GM23338 (cell line): Measurements from ENCODE around the gene KIFC1. TPM values are rescaled to one million over a fixed set of nuclear protein-coding genes. Genes with fewer than 3 reads are reported as not detected.

Experiments used
- ATAC-seq: fragments of 200-7000 bp; cut with Tn5 transposase; 3 replicates; pipeline ENCODE4 v1.9.1; 2020
- DNase-seq: peaks from one replicate; pipeline ENCODE4 v3.0.0-alpha.2; 2015; ENCODE audit warnings: low spot score
- H2AFZ ChIP-seq: fragments of 200-600 bp; sonication (generic); 2 replicates; pipeline ENCODE4 v1.8.0; 2016; ENCODE audit warnings: antibody characterized with exemption, mild to moderate bottlenecking, moderate library complexity
- H3F3A ChIP-seq: fragments of 200-600 bp; sonication (generic); replicated peaks from 2 replicates; pipeline ENCODE4 v1.8.0; 2017; ENCODE audit warnings: antibody characterized with exemption, mixed run types, low read depth
- H3K27ac ChIP-seq: fragments of 200-600 bp; sonication (generic); 2 replicates; pipeline ENCODE4 v1.6.1; 2016; ENCODE audit warnings: low read depth
- H3K27me3 ChIP-seq: fragments of 200-600 bp; sonication (generic); 2 replicates; pipeline ENCODE4 v1.8.0; 2016; ENCODE audit warnings: mild to moderate bottlenecking, mixed run types, moderate library complexity; ENCODE audit not compliant: insufficient read depth
- H3K36me3 ChIP-seq: fragments of 200-600 bp; sonication (generic); 2 replicates; pipeline ENCODE4 v1.8.0; 2016; ENCODE audit warnings: mild to moderate bottlenecking; ENCODE audit not compliant: insufficient read depth
- H3K4me1 ChIP-seq: fragments of 200-600 bp; sonication (generic); 2 replicates; pipeline ENCODE4 v1.8.0; 2016; ENCODE audit warnings: mild to moderate bottlenecking, moderate library complexity; ENCODE audit not compliant: insufficient read depth
- H3K4me2 ChIP-seq: fragments of 200-600 bp; sonication (generic); 2 replicates; pipeline ENCODE4 v1.7.1; 2017; ENCODE audit warnings: mixed run types
- H3K4me3 ChIP-seq: fragments of 200-600 bp; sonication (generic); 2 replicates; pipeline ENCODE4 v1.6.1; 2016; ENCODE audit warnings: mixed run types
- H3K79me2 ChIP-seq: fragments of 200-600 bp; sonication (generic); replicated peaks from 2 replicates; pipeline ENCODE4 v1.8.0; 2017; ENCODE audit warnings: mild to moderate bottlenecking; ENCODE audit not compliant: insufficient read depth
- H3K9me2 ChIP-seq: fragments of 200-600 bp; sonication (generic); 2 replicates; pipeline ENCODE4 v1.8.0; 2017; ENCODE audit not compliant: insufficient read depth
- H4K20me1 ChIP-seq: fragments of 200-600 bp; sonication (generic); replicated peaks from 2 replicates; pipeline ENCODE4 v1.8.0; 2017; ENCODE audit warnings: mild to moderate bottlenecking; ENCODE audit not compliant: insufficient read depth
- H3K27ac Mint-ChIP-seq: 2 replicates; pipeline ENCODE4 v1.8.0; 2020; ENCODE audit warnings: inconsistent platforms, mild to moderate bottlenecking, moderate library complexity, mixed read lengths
- H3K27me3 Mint-ChIP-seq: 3 replicates; pipeline ENCODE4 v1.8.0; 2022; ENCODE audit warnings: low read depth, mild to moderate bottlenecking, moderate library complexity, mixed read lengths, inconsistent platforms; ENCODE audit not compliant: insufficient read depth, poor library complexity
- H3K36me3 Mint-ChIP-seq: 3 replicates; pipeline ENCODE4 v1.8.0; 2021; ENCODE audit warnings: low read depth, mild to moderate bottlenecking, inconsistent platforms, moderate library complexity, mixed read lengths
- H3K4me1 Mint-ChIP-seq: 3 replicates; pipeline ENCODE4 v1.8.0; 2020; ENCODE audit warnings: mild to moderate bottlenecking, inconsistent platforms, mixed read lengths
- H3K4me3 Mint-ChIP-seq: 3 replicates; pipeline ENCODE4 v1.8.0; 2021; ENCODE audit warnings: moderate library complexity, mild to moderate bottlenecking, inconsistent platforms, mixed read lengths
- H3K9me3 Mint-ChIP-seq: 3 replicates; pipeline ENCODE4 v1.8.0; 2020; ENCODE audit warnings: moderate library complexity, mild to moderate bottlenecking, inconsistent platforms, mixed read lengths
- CREB1 ChIP-seq: fragments of 250-450 bp; sonication (Bioruptor Pico); IDR thresholded peaks from 2 replicates; pipeline ENCODE4 v1.5.0; 2020; ENCODE audit warnings: low read depth, mild to moderate bottlenecking, moderate library complexity
- ETS1 ChIP-seq: IDR thresholded peaks from 2 replicates; pipeline ENCODE4 v1.6.1; 2016; ENCODE audit warnings: antibody characterized with exemption
- EZH2 ChIP-seq: fragments of 200-600 bp; sonication (generic); IDR thresholded peaks from one replicate; pipeline ENCODE4 v1.8.0; 2017; ENCODE audit warnings: antibody characterized with exemption, mild to moderate bottlenecking, low read depth; ENCODE audit not compliant: unreplicated experiment
- JUNB ChIP-seq: IDR thresholded peaks from one replicate; pipeline ENCODE4 v1.6.1; 2016; ENCODE audit warnings: antibody characterized with exemption; ENCODE audit not compliant: unreplicated experiment
- POLR2AphosphoS5 ChIP-seq: IDR thresholded peaks from 2 replicates; pipeline ENCODE4 v1.6.1; 2016; ENCODE audit warnings: antibody characterized with exemption, low read depth
- REST ChIP-seq: IDR thresholded peaks from one replicate; pipeline ENCODE4 v1.6.1; 2018; ENCODE audit warnings: antibody characterized with exemption; ENCODE audit not compliant: unreplicated experiment
- ZNF114 ChIP-seq: fragments of 250-450 bp; sonication (Bioruptor Pico); IDR thresholded peaks from 2 replicates; pipeline ENCODE4 v1.5.0; 2020; ENCODE audit warnings: mild to moderate bottlenecking, moderate library complexity
- ZNF331 ChIP-seq: fragments of 250-450 bp; sonication (Bioruptor Pico); IDR thresholded peaks from 2 replicates; pipeline ENCODE4 v1.5.0; 2020; ENCODE audit warnings: low read depth, mild to moderate bottlenecking, moderate library complexity
- polyA plus RNA-seq: library from polyadenylated mRNA; unstranded; fragments of >200 nt; fragmentation: Nextera tagmentation; extraction: Ambion mirVana; gene quantifications from 2 replicates; pipeline ENCODE4 v1.2.1, GENCODE V29; 2016
- total RNA-seq: library from RNA; depleted of rRNA; stranded (reverse); fragments of >200 nt; shearing (Covaris generic); gene quantifications from 2 replicates; pipeline ENCODE4 v1.2.3, GENCODE V29; 2014
- TF ChIP-seq, protein P1 (sequence below), 2 experiments: fragments of 200-600 bp in 1 of 2; sonication (generic) in 1 of 2; conservative IDR thresholded peaks; 2 replicates each; pipeline versions ENCODE4 v1.5.1 to v1.6.1; 2016 to 2017; ENCODE audit warnings: antibody characterized with exemption in 2 of 2, low read depth in 2 of 2, mild to moderate bottlenecking in 2 of 2, moderate library complexity in 1 of 2
- TF ChIP-seq, protein P2 (sequence below): fragments of 250-450 bp; sonication (Bioruptor Pico); IDR thresholded peaks from 2 replicates; pipeline ENCODE4 v1.5.0; 2020; ENCODE audit warnings: mild to moderate bottlenecking, moderate library complexity

The KIFC1 gene
- total and polyA plus RNA-seq, 2 experiments from 2014 or later, result 10.3 to 61.7 TPM

DNA sequence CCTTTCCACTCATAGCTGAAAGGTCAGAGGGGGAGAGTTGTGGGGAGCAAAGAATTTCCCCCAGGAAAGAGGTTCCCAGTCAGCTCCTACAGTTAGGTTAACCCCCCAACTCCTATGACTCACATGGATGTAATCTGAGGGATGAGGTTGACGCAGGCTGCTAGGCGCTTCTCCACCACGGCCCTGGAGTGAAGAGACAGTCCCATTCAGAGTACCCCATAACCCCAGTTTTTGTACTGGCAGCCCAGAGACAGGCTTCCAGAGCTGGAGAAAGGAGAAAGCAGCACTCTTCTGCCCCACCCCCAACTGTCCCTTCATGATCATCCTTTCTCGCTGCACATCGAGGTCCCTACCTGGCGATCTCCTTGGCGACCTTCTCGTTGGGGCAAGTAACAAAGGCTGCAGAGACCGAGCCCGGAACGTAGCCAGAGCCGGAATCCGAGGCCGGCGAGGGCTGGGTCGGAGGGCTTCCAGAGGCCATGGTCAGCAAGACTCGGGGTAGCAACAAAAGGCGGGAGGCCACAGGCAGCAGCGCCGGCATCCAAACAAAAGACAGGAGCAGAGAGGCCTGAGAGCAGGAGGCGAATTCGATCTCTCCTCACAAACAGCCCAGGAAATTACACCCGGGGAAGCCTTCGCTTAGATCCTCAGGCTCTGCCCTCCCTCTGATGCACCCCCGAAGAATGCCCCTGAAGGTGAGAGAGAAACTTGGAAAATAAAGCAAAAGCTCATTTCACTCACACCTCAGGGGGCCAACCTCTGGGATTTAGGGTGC lies 25.7 kb downstream of the KIFC1 start:
- Histone ChIP-seq H4K20me1 (peaks cover 20% of the 10 kb centered on the region), H3F3A (peaks cover 24% of the 10 kb centered on the region), H3K4me1 (peaks cover 40% of the 10 kb centered on the region), H2AFZ (peak overlapping the region; percentile 2; the same call in 1 of the 2 replicates), H3K27me3 (no peaks in the 10 kb centered on the region), H3K4me2 (peak overlapping the region; percentile 99), H3K79me2 (peaks cover 53% of the 10 kb centered on the region), H3K9me2 (no peaks in the 10 kb centered on the region), H3K36me3 (peaks cover 12% of the 10 kb centered on the region; the same call in 1 of the 2 replicates), H3K4me3 (peak overlapping the region; percentile 98), H3K27ac (peak overlapping the region; percentile 91)
- peaks cover 27% of the 10 kb centered on the region for H3K27me3 Mint-ChIP-seq
- H3K4me1 Mint-ChIP-seq, result peaks cover 65% of the 10 kb centered on the region
- H3K4me3 Mint-ChIP-seq, result peak overlapping the region; percentile 99
- peaks cover 53% of the 10 kb centered on the region for H3K36me3 Mint-ChIP-seq
- TF ChIP-seq, protein P1, sequence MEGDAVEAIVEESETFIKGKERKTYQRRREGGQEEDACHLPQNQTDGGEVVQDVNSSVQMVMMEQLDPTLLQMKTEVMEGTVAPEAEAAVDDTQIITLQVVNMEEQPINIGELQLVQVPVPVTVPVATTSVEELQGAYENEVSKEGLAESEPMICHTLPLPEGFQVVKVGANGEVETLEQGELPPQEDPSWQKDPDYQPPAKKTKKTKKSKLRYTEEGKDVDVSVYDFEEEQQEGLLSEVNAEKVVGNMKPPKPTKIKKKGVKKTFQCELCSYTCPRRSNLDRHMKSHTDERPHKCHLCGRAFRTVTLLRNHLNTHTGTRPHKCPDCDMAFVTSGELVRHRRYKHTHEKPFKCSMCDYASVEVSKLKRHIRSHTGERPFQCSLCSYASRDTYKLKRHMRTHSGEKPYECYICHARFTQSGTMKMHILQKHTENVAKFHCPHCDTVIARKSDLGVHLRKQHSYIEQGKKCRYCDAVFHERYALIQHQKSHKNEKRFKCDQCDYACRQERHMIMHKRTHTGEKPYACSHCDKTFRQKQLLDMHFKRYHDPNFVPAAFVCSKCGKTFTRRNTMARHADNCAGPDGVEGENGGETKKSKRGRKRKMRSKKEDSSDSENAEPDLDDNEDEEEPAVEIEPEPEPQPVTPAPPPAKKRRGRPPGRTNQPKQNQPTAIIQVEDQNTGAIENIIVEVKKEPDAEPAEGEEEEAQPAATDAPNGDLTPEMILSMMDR (conservative IDR thresholded peaks at IDR 0.05; ENCODE audit: low read depth in 2 of 2), result no peak
- TF ChIP-seq ZNF331 (no peak), ETS1 (no peak), ZNF114 (CRISPR knock-in tag) (no peak), EZH2 (no peak), POLR2AphosphoS5 (no peak), REST (no peak), CREB1 (CRISPR knock-in tag) (no peak), JUNB (no peak)
- TF ChIP-seq, protein P2, sequence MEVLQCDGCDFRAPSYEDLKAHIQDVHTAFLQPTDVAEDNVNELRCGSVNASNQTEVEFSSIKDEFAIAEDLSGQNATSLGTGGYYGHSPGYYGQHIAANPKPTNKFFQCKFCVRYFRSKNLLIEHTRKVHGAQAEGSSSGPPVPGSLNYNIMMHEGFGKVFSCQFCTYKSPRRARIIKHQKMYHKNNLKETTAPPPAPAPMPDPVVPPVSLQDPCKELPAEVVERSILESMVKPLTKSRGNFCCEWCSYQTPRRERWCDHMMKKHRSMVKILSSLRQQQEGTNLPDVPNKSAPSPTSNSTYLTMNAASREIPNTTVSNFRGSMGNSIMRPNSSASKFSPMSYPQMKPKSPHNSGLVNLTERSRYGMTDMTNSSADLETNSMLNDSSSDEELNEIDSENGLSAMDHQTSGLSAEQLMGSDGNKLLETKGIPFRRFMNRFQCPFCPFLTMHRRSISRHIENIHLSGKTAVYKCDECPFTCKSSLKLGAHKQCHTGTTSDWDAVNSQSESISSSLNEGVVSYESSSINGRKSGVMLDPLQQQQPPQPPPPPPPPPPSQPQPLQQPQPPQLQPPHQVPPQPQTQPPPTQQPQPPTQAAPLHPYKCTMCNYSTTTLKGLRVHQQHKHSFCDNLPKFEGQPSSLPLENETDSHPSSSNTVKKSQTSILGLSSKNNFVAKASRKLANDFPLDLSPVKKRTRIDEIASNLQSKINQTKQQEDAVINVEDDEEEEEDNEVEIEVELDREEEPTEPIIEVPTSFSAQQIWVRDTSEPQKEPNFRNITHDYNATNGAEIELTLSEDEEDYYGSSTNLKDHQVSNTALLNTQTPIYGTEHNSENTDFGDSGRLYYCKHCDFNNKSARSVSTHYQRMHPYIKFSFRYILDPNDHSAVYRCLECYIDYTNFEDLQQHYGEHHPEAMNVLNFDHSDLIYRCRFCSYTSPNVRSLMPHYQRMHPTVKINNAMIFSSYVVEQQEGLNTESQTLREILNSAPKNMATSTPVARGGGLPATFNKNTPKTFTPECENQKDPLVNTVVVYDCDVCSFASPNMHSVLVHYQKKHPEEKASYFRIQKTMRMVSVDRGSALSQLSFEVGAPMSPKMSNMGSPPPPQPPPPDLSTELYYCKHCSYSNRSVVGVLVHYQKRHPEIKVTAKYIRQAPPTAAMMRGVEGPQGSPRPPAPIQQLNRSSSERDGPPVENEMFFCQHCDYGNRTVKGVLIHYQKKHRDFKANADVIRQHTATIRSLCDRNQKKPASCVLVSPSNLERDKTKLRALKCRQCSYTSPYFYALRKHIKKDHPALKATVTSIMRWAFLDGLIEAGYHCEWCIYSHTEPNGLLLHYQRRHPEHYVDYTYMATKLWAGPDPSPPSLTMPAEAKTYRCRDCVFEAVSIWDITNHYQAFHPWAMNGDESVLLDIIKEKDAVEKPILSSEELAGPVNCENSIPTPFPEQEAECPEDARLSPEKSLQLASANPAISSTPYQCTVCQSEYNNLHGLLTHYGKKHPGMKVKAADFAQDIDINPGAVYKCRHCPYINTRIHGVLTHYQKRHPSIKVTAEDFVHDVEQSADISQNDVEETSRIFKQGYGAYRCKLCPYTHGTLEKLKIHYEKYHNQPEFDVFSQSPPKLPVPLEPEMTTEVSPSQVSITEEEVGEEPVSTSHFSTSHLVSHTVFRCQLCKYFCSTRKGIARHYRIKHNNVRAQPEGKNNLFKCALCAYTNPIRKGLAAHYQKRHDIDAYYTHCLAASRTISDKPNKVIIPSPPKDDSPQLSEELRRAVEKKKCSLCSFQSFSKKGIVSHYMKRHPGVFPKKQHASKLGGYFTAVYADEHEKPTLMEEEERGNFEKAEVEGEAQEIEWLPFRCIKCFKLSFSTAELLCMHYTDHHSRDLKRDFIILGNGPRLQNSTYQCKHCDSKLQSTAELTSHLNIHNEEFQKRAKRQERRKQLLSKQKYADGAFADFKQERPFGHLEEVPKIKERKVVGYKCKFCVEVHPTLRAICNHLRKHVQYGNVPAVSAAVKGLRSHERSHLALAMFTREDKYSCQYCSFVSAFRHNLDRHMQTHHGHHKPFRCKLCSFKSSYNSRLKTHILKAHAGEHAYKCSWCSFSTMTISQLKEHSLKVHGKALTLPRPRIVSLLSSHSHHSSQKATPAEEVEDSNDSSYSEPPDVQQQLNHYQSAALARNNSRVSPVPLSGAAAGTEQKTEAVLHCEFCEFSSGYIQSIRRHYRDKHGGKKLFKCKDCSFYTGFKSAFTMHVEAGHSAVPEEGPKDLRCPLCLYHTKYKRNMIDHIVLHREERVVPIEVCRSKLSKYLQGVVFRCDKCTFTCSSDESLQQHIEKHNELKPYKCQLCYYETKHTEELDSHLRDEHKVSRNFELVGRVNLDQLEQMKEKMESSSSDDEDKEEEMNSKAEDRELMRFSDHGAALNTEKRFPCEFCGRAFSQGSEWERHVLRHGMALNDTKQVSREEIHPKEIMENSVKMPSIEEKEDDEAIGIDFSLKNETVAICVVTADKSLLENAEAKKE (CRISPR knock-in tag), result no peak
- ATAC-seq (no peak), DNase-seq (peak; percentile 26)
- peak overlapping the region; percentile 96 for H3K27ac Mint-ChIP-seq
- no peaks in the 10 kb centered on the region for H3K9me3 Mint-ChIP-seq
